DND-41 (cell line): ENCODE results near the gene SSX4.
"Not testable (repeated sequence)": the region's sequence is repeated elsewhere in the genome, so short reads cannot be mapped to it uniquely, and the experiment has no call there.

ENCODE experiments used
- EZH2 ChIP-seq: IDR thresholded peaks from 3 replicates; pipeline ENCODE4 v1.6.1; 2012; ENCODE audit warnings: borderline replicate concordance, low read depth, mild to moderate bottlenecking, moderate library complexity, low read length, inconsistent platforms; ENCODE audit not compliant: severe bottlenecking
- TF ChIP-seq, protein P1 (sequence below): IDR thresholded peaks from 2 replicates; pipeline ENCODE4 v1.5.1; 2012; ENCODE audit warnings: borderline replicate concordance, low read length, moderate library complexity, mild to moderate bottlenecking; ENCODE audit not compliant: poor library complexity, severe bottlenecking; ENCODE audit errors: extremely low read depth

DNA sequence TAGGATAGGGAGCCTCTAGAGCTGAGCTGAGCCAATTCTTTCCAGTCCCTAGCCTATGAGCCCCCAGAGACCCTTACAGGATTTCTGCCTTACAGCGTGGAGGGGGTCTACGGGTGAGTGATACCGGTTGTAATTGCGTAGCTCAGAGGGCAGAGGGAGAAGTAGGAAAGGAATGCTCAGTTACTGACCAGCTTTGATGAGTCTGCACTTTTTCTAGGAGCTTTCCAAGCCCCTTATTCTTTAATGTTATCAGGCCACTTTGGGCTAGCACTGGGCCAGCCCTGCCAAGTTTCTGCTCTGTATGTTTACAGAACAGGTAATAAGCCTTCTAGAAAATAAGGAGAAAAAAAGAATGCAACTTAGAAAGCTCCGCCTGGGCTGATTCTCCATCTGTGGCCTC, 46.3 kb downstream of the SSX4 start:
- TF ChIP-seq, protein P1, sequence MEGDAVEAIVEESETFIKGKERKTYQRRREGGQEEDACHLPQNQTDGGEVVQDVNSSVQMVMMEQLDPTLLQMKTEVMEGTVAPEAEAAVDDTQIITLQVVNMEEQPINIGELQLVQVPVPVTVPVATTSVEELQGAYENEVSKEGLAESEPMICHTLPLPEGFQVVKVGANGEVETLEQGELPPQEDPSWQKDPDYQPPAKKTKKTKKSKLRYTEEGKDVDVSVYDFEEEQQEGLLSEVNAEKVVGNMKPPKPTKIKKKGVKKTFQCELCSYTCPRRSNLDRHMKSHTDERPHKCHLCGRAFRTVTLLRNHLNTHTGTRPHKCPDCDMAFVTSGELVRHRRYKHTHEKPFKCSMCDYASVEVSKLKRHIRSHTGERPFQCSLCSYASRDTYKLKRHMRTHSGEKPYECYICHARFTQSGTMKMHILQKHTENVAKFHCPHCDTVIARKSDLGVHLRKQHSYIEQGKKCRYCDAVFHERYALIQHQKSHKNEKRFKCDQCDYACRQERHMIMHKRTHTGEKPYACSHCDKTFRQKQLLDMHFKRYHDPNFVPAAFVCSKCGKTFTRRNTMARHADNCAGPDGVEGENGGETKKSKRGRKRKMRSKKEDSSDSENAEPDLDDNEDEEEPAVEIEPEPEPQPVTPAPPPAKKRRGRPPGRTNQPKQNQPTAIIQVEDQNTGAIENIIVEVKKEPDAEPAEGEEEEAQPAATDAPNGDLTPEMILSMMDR: not testable (repeated sequence)
- not testable (repeated sequence) for TF ChIP-seq EZH2
